ENCODE measurements around the gene MAN1A2.

- no peak for TF ChIP-seq CTCF (IDR thresholded peaks at IDR 0.05; ENCODE audit: insufficient read depth, low read depth, low read length)
- no peak for TF ChIP-seq EZH2 (IDR thresholded peaks at IDR 0.05; ENCODE audit: insufficient read depth, low read length)
These were observed 21.1 kb downstream of the MAN1A2 start for GRCh38 chr1:117388328-117388727.
